ENCODE data around the gene MESD. TPM values are rescaled to one million over a fixed set of nuclear protein-coding genes. Genes with fewer than 3 reads are reported as not detected.

The MESD gene
- polyA plus RNA-seq, 4 donors = 39.7 to 44.3 (median 42.3) TPM

DNA sequence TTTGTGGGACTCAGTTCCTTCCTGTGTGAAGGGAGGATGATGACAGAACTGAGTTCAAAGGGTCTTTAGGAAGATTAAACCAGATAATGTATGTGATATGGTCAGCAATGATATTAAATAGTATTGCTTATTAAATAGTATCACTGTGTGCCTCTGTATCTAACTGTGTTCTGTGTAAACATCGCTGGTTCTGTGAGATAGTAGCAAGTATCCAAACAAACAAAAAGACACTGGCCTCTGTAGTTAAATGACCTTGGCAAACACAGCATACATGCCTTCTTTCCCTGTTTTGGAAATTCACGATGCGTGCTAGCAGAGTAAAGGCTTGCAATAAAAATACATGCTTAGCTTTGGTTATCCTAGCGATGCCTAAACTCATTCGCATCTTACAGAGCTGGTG is 76.1 kb downstream of the MESD start:
- DNase-seq (ENCODE audit: low read depth in 4 of 4, low spot score in 2 of 4) = no peak

DNA sequence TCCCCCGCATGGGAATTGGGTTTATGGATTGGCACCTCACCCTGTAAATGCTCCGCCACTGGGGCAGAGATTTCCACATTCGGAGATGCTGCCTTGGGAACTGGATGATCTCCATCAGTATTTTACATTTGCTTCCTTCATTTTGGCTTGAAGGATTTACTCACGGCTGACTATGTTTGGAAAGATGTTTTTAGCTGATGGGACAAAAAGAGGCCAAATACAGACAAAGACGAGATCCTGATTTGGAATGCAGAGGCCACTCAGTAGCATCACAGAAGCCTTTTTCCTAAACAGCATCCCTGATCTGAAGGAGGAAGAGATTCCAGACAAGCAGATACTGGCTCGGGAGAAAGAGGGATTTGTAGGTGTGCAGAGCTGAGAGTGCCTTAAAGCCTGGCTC is 76.9 kb downstream of the MESD start:
- DNase-seq (ENCODE audit: low read depth in 4 of 4, low spot score in 2 of 4) = no peak

DNA sequence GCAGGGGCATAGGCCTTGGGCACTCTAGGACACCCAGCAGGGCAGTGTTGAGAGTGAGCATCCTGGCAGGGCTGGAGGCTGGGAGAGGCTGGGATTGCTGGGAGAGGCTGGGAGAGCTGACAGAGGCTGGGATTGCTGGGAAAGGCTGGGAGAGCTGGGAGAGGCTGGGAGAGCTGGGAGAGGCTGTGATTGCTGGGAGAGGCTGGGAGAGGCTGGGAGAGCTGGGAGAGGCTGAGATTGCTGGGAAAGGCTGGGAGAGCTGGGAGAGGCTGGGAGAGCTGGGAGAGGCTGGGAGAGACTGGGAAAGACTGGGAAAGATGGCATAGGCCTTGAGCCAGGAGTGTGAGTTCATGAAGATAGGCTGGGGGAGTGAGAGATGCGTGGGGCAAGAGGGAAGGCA is 77.8 kb downstream of the MESD start:
- no peak for DNase-seq (ENCODE audit: low read depth in 4 of 4, low spot score in 2 of 4)

DNA sequence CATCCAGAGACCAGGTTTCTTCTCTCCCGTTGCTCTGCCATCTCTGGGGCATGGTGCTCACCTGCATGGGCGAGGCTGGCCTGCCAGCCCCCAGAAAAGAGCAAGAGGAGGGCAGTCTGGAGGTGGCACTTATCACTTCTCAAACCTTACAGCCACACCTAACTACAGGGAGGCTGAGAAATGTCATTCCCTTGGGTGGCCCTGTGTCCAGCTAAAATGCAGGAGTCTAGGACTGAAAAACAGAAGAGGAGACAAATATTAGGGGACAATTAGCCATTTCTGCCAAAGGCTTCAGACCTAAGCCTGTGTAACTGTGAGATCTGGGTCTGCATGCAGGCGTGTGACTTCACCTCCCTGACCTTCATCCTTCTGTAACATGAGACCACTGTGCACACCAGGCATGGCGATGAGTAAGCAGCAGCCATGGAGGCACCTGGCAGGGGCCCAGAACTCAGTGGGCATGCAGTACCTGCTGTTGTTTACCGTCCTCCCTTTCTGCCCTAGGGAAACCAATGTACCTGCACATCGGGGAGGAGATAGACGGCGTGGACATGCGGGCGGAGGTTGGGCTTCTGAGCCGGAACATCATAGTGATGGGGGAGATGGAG is 83.4 kb downstream of the MESD start:
- DNase-seq (ENCODE audit: low read depth in 4 of 4, low spot score in 2 of 4) = peak in 2 of 4 donors; percentile 37 to 48

DNA sequence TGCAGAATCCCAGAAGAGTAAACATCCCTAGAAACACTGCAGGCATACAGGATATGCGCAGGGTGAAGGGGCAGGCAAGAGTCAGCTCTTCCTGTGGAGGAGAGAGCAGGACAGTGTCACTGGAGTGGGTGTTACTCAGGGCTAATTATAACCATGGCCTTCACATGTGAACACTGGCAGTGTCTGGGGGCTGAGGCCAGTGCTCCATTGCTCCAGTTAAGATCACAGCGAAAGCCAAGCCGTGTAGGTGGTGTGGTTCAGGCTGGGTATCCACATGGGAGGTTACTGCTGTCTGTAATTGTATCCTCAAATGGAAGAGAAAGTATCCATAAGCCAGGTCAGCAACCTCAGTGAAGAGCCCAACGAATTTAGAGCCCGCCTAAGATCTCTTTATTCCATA is 84.6 kb downstream of the MESD start:
- DNase-seq (ENCODE audit: low read depth in 4 of 4, low spot score in 2 of 4) = peak in 2 of 4 donors; percentile 33 to 50

DNA sequence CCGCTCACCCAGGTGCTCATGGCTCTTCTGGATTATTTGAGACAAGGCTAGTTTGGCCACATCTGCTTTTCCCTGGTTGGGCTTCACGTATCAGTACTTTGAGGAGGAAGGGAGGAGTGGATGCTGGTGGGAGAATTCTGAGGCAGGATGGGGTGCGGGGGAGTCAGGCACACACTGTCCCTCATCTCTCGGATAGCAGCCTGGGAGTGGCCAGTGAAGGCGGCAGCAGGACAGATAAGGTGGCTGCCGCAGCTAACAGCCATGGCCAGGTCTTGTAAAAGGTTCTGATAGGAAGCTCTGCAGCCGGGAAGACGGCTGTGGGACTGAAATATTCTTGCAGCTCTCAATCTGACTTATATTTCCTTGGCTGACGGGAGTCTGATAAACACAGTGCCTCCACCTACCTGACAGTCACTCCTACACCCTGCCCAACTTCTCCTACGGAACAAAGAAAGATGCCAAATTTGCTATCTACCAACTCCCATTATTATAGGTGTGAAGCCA is 87.3 kb downstream of the MESD start:
- DNase-seq (ENCODE audit: low read depth in 4 of 4, low spot score in 2 of 4) = peak in 2 of 4 donors; percentile 34

DNA sequence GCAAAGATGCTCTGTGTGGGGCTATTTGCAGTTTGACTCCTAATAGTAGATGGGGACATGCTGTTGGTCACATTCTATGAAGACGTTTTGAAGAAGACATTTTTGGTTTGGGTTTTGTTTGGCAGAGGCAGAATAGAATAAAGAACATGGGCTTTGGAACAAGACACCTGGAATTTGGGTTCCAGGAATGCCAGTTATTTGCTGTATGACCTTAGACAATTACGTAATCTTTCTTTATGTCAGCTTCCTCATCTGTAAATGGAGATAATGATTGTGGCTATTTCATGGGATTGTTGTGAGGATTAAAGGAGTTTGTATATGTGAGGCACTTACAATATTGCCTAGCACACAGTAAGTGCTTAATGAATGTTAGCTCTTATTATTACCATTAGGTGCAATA is 91.6 kb downstream of the MESD start:
- DNase-seq (ENCODE audit: low read depth in 4 of 4, low spot score in 2 of 4) = no peak

Other genes with a start within 250 kb of the MESD start
- gene CEMIP, start 210.4 kb downstream of the MESD start, polyA plus RNA-seq (ENCODE audit: insufficient read length in 4 of 4) = 1 to 10 TPM; 2.0 to 6.2 (median 4.1) TPM
- gene TLNRD1, start 11.1 kb upstream of the MESD start, polyA plus RNA-seq (ENCODE audit: insufficient read length in 4 of 4) = 10 to 100 TPM in 1 of 4 donors, 1 to 10 TPM in 3; 6.7 to 11.8 (median 8.7) TPM
- gene CFAP161, start 144.5 kb upstream of the MESD start, polyA plus RNA-seq (ENCODE audit: insufficient read length in 4 of 4) = under 1 TPM; 0.43 to 0.65 (median 0.54) TPM
- 1 to 10 TPM; 4.8 to 5.9 (median 5.5) TPM for gene IL16, start 207.1 kb upstream of the MESD start, polyA plus RNA-seq (ENCODE audit: insufficient read length in 4 of 4)

All from left renal cortex interstitium (tissue), 4 donors.